ENCODE results near the gene EHMT1.
"Not testable (repeated sequence)": the region's sequence is repeated elsewhere in the genome, so short reads cannot be mapped to it uniquely, and the experiment has no call there.

- not testable (repeated sequence) for TF ChIP-seq CTCF (conservative IDR thresholded peaks at IDR 0.05; ENCODE audit: low read depth in 2 of 2); ETS1 (IDR thresholded peaks at IDR 0.05); POLR2AphosphoS5 (IDR thresholded peaks at IDR 0.05; ENCODE audit: low read depth)
Observed at GRCh38 chr9:137723356-137723755, 104.6 kb downstream of the EHMT1 start.
